HG02981 (cell line): ENCODE results near the gene USP38.
"Not testable (repeated sequence)": the region's sequence is repeated elsewhere in the genome, so short reads cannot be mapped to it uniquely, and the experiment has no call there.

Experiments used
- ATAC-seq: cut with Tn5 transposase; IDR thresholded peaks from one replicate; pipeline ENCODE4 v1.9.1; 2021; ENCODE audit warnings: mild to moderate bottlenecking, moderate library complexity; ENCODE audit not compliant: unreplicated experiment

The USP38 gene, protein sequence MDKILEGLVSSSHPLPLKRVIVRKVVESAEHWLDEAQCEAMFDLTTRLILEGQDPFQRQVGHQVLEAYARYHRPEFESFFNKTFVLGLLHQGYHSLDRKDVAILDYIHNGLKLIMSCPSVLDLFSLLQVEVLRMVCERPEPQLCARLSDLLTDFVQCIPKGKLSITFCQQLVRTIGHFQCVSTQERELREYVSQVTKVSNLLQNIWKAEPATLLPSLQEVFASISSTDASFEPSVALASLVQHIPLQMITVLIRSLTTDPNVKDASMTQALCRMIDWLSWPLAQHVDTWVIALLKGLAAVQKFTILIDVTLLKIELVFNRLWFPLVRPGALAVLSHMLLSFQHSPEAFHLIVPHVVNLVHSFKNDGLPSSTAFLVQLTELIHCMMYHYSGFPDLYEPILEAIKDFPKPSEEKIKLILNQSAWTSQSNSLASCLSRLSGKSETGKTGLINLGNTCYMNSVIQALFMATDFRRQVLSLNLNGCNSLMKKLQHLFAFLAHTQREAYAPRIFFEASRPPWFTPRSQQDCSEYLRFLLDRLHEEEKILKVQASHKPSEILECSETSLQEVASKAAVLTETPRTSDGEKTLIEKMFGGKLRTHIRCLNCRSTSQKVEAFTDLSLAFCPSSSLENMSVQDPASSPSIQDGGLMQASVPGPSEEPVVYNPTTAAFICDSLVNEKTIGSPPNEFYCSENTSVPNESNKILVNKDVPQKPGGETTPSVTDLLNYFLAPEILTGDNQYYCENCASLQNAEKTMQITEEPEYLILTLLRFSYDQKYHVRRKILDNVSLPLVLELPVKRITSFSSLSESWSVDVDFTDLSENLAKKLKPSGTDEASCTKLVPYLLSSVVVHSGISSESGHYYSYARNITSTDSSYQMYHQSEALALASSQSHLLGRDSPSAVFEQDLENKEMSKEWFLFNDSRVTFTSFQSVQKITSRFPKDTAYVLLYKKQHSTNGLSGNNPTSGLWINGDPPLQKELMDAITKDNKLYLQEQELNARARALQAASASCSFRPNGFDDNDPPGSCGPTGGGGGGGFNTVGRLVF

DNA sequence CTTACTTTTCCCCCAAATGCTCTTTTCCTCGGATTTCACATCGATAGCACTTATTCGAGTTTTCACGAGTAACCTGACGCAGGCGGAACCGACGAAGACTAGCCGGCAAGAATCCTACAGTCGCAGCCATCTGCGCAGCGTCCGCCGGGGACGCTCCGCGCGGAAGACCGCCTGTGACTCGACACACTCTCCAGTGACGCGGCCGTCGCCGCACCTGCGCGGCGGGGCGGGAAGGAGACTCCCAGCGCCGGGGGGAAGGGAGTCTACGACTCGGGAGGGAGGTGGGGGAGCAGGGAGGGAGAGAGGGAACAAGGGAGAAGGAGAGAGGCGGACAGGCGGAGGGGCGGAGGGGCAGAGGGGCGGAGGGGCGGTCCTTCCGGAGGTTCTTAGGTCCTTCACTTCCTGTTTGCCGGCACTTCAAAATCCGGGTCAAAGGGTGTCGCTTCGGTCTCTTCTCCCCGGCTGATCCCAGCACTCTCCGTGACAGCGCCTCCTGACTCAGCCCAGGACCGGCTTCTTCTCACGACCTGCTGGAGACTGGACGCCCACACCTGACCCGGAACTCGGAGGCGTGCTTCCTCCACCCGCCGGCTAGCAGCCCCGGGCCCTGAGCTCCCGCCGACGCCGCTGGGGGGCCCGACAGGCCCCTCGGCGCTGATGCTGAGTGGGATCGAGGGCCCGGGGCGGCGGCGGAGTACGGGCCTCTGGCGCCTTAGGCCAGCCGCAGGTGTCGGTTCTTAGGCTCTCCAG, at the start of gene USP38:
Gene USP38, plus strand, starts transcription at position 415 of the 750 bp plus-strand sequence. CDS start 534 bp downstream, outside the sequence.
- peak; percentile 74 for ATAC-seq

DNA sequence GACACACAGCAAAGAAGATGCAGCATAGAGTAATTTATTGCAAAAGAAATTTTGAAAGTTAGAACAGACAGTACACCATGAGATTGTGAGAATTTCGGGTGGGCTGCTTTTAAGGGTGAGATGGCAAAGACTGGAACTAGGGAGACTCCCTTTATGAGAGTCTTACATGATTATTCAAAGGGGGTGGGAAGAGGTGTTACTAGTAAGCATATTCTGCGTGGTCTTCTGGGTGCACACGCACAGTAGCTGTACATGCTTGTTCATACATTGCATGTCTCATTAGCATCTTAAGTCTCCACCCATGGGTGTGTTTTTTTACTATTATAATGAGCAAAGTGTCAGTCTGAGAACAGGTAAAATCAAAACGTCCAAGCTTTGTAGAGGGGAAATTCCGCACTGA, 49.4 kb upstream of the USP38 start:
- ATAC-seq: no peak

DNA sequence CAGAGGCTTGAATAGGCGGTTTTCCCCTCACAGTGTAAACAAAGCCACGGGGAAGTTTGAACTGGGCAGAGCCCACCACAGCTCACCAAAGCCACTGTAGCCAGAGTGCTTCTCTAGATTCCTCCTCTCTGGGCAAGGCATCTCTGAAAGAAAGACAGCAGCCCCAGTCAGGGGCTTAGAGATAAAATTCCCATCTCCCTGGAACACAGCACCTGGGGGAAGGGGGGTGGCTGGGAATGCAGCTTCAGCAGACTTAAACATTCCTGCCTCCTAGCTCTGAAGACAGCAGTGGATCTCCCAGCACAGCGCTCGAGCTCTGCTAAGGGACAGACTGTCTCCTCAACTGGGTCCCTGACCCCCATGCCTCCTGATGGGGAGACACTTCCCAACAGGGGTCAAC, 44.0 kb upstream of the USP38 start:
- no peak for ATAC-seq

GRCh38 chr4:143148521-143148920, 36.2 kb upstream of the USP38 start:
- no peak for ATAC-seq

- ATAC-seq: no peak
Measured at GRCh38 chr4:143156853-143157252, 27.9 kb upstream of the USP38 start.

- no peak for ATAC-seq
Measured at GRCh38 chr4:143163614-143164013, 21.1 kb upstream of the USP38 start.

GRCh38 chr4:143166722-143167121, 18.0 kb upstream of the USP38 start:
- ATAC-seq: not testable (repeated sequence)

GRCh38 chr4:143178923-143179322, 5.8 kb upstream of the USP38 start:
- ATAC-seq: no peak

DNA sequence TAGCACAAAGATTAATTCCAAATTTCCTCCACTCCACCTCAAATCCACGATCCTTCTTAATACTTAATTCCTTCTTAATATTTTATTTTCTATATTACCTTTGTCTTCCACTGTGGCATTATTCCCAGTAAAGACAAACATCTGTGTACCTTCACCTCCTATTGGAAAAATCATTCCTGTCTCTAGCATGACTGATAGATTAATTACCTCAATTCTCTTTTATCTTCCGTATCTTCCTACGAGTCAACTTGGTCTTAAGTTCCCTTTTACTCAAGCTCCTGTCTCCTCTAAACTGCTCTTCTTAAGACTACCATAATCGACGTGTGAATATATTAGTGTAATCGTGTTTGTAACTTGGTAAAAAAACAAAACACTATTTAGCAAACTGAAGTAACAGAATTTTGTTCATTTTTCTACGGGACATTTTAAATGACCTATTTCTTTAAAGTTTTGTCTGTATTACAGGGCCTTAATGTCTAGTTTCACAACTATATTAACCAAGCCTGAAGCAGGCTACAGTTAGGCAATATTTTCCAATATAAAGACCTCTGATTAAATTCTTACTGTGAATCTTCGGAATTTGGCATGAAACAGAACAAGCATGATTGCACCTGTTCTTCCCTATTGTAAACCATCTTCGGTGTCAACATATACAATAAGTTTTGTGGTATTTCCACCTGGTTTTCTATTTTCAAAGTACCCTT, 1.1 kb upstream of the USP38 start:
- no peak for ATAC-seq

DNA sequence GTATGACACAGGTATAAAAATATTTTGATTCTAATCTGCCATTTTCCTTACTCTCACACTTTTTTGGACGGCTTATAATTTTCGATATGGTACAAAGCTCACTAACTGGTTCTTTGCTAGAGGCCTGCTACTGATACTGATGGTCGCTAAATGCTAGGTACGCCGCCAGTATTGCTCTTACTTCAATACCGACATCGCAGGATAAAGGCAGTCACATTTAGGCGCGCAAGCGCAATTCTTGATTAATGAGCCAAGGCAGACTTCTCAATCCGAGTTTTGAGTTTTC, 557 bp upstream of the USP38 start:
- peak; percentile 18 for ATAC-seq

GRCh38 chr4:143185253-143186107, 763 bp downstream of the USP38 start:
- peak; percentile 16 for ATAC-seq

DNA sequence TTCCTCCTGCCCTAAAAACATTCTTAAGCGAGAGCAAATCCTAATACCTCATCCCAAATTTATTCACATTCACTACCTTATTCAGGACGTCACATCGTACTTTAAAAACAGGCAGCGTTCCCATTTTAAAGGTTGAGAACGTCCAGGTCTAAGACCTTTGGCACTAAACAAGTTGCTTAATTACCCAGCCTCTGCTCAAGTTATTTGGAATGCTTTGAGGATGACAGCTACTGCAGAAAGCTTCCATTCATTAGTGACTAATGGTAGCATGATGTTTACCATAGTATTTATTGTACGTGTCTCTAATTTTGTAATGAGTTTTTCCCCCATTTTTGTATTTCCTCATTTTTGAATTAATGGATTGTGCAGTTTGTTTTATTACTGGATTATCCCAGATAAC, 1.5 kb downstream of the USP38 start:
- no peak for ATAC-seq

GRCh38 chr4:143186649-143187048, 1.9 kb downstream of the USP38 start:
- no peak for ATAC-seq

DNA sequence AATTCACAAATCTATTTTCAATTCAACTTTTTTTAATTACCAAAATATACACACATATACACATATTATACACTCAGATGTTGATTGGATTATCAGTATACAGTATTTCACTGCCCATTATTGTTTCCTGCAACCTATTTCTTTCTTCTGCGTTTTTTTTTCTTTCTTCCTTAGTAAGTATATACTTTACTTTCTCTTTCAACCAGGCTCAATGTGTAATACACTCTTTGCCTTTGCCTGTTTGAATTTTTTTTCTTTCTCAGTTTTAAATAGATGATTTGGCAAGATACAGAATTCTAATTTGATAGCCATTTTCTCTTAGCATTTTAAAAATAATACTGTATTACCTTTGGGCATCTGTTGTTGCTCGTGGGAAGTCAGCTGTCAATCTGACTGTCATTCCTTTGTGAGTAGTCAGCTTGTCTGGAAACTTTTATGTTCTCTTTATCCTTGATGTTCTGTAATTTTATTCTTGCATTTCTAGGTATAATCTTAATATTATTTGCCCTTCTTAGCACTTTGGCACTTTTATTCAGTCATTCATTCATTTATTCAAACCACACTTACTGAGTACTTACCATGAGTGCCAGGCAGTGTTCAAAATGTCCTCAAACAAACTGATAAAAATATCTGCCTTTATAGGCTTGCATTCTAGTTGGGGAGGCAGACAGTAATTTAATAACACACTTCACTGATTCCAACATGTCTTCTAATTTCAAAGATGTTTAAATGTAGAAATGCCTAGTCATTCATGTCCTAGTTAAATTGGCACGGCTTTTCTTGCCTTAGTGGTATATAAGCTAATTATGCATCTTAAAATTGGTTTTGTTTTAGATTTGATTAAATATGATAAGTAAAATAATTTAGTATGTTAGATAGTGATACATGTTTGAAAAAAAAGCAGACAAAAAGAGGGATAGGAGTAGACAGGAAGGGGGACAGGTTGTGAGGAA, 3.7 kb downstream of the USP38 start:
- ATAC-seq: no peak

DNA sequence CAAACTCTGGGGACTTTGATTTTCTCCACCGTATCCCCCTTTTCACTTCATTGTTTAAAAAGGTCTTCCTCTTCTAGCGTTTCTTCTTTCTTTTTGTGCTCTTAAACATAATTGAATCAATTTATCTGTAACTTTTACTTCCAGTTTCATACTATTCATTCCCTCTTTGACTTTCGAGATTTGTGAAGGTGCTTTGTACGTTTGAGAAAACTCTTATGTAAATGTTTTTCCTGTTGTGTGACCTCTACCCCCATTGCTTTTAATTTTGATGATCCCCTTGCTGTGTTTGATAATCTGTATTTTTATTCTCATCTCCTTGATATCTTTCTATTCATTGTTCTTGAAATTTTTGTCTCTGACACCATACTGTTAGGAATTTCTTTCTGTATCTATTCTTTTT, 4.8 kb downstream of the USP38 start:
- ATAC-seq: no peak

- ATAC-seq: no peak
Measured at GRCh38 chr4:143195581-143195980, 10.9 kb downstream of the USP38 start.

DNA sequence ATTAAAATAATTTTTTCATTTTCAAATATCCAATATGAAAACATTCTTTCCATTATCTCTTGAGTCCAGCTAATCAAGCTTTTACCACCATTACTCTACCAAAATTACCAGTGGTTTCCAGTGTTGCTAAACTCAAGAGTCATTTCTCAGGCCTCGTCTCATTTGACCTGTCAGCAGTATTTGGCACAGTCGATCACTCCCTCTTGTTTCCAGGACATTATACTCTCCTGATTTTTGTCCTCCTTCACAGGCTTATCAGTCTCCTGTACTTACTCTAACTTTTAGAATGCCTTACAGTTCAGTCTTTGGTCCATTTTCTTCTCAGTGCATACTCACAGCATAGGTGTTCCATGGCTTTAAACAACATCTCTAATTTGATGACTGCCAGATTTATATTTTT, 11.6 kb downstream of the USP38 start:
- no peak for ATAC-seq

DNA sequence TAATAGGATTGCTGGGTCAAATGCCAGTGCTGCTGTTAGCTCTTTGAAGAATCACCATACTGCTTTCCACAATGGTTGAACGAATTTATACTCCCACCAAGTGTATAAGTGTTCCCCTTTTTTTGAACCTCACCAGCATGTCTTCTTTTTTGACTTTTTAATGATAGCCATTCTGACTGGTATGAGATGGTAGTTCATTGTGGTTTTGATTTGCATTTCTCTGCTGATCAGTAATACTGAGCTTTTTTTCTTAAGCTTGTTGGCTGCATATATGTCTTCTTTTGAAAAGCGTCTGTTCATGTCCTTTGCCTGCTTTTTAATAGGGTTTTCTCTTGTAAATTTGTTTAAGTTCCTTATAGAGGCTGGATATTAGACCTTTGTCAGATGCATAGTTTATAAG, 14.8 kb downstream of the USP38 start:
- ATAC-seq: no peak
